T-helper 2 cell treated with Interferon-gamma antibody and Interleukin-4, amounts not matched to agents 100 ng/mL and 5 ng/mL, for 36 hours (primary cell): Measurements from ENCODE around the gene SLC38A8. TPM values are rescaled to one million over a fixed set of nuclear protein-coding genes. Genes with fewer than 3 reads are reported as not detected.

ENCODE experiments used
- total RNA-seq: library from RNA; stranded (reverse); gene quantifications from 2 replicates; pipeline ENCODE4 v1.2.3, GENCODE V29; 2022

The SLC38A8 gene
- total RNA-seq, 1 donor from 2014 or later = not detected

Other genes with a start within 250 kb of the SLC38A8 start
- gene HSBP1, start 234.8 kb downstream of the SLC38A8 start, total RNA-seq = 67.7 and 73.1 TPM in 2 replicates
- 5.2 and 5.8 TPM in 2 replicates for gene MLYCD, start 143.7 kb downstream of the SLC38A8 start, total RNA-seq
- gene OSGIN1, start 89.6 kb downstream of the SLC38A8 start, total RNA-seq = 0.84 and 0.89 TPM in 2 replicates
- gene NECAB2, start 74.6 kb downstream of the SLC38A8 start, total RNA-seq = not detected in 2 replicates
- 52.9 and 55.6 TPM in 2 replicates for gene MBTPS1, start 74.1 kb upstream of the SLC38A8 start, total RNA-seq
- gene HSDL1, start 102.4 kb upstream of the SLC38A8 start, total RNA-seq = 11.5 and 13.3 TPM in 2 replicates
- gene DNAAF1, start 102.5 kb upstream of the SLC38A8 start, total RNA-seq = not detected in 2 replicates
- gene TAF1C, start 144.3 kb upstream of the SLC38A8 start, total RNA-seq = 58.4 and 63.4 TPM in 2 replicates
- not detected in 2 replicates for gene ADAD2, start 148.4 kb upstream of the SLC38A8 start, total RNA-seq
- gene KCNG4, start 197.2 kb upstream of the SLC38A8 start, total RNA-seq = not detected in 2 replicates